KMS-11 (cell line): ENCODE data around the gene TSEN54.

Experiments used
- H2AFZ ChIP-seq: fragments of 200-600 bp; sonication (generic); 2 replicates; pipeline ENCODE4 v1.6.1; 2016; ENCODE audit warnings: antibody characterized with exemption, mixed run types, low read depth
- H3K27ac ChIP-seq: fragments of 200-600 bp; sonication (generic); 2 replicates; pipeline ENCODE4 v1.6.1; 2016; ENCODE audit warnings: mild to moderate bottlenecking, mixed run types
- H3K27me3 ChIP-seq: fragments of 200-600 bp; sonication (generic); 2 replicates; pipeline ENCODE4 v1.6.1; 2017; ENCODE audit warnings: mild to moderate bottlenecking, low read depth, mixed run types, moderate library complexity; ENCODE audit not compliant: insufficient read depth
- H3K36me3 ChIP-seq: fragments of 200-600 bp; sonication (generic); 2 replicates; pipeline ENCODE4 v1.6.1; 2017; ENCODE audit warnings: mild to moderate bottlenecking, mixed run types; ENCODE audit not compliant: insufficient read depth
- H3K4me1 ChIP-seq: fragments of 200-600 bp; sonication (generic); 2 replicates; pipeline ENCODE4 v1.6.1; 2016; ENCODE audit warnings: mild to moderate bottlenecking, low read depth, mixed run types; ENCODE audit not compliant: poor library complexity, severe bottlenecking
- H3K4me2 ChIP-seq: fragments of 200-600 bp; sonication (generic); 2 replicates; pipeline ENCODE4 v1.7.0; 2016; ENCODE audit warnings: mild to moderate bottlenecking, mixed run types
- H3K4me3 ChIP-seq: fragments of 200-600 bp; sonication (generic); IDR thresholded peaks from 2 replicates; pipeline ENCODE4 v1.6.1; 2017; ENCODE audit warnings: low read depth, low read length, mixed read lengths; ENCODE audit not compliant: insufficient read depth
- H3K79me2 ChIP-seq: fragments of 200-600 bp; sonication (generic); 2 replicates; pipeline ENCODE4 v1.6.1; 2016; ENCODE audit warnings: low read depth, mixed run types; ENCODE audit not compliant: insufficient read depth
- H3K9ac ChIP-seq: fragments of 200-600 bp; sonication (generic); 2 replicates; pipeline ENCODE4 v1.6.1; 2016; ENCODE audit warnings: mild to moderate bottlenecking, mixed run types
- H4K20me1 ChIP-seq: fragments of 200-600 bp; sonication (generic); 2 replicates; pipeline ENCODE4 v1.6.1; 2016; ENCODE audit warnings: mild to moderate bottlenecking, mixed run types; ENCODE audit not compliant: insufficient read depth
- CTCF ChIP-seq: fragments of 200-600 bp; sonication (generic); conservative IDR thresholded peaks from 2 replicates; pipeline ENCODE4 v1.6.1; 2017; ENCODE audit warnings: low read depth, mild to moderate bottlenecking, antibody characterized with exemption, low read length, moderate library complexity, mixed read lengths

TSEN54 gene

GRCh38 chr17:75513641-75514000 lies 2.7 kb upstream of the TSEN54 start:
- Histone ChIP-seq H3K4me1 (peaks cover 19% of the 10 kb centered on the region), H3K4me3 (no peak overlapping the region), H2AFZ (no peak overlapping the region), H4K20me1 (no peaks in the 10 kb centered on the region), H3K9ac (no peak overlapping the region), H3K79me2 (no peaks in the 10 kb centered on the region), H3K36me3 (no peaks in the 10 kb centered on the region), H3K4me2 (no peak overlapping the region), H3K27ac (no peak overlapping the region), H3K27me3 (no peaks in the 10 kb centered on the region)
- no peak for TF ChIP-seq CTCF

GRCh38 chr17:75514299-75514918 lies 1.9 kb upstream of the TSEN54 start:
- TF ChIP-seq CTCF: no peak
- Histone ChIP-seq H3K27me3 (no peaks in the 10 kb centered on the region), H3K4me3 (no peak overlapping the region), H3K4me2 (peak overlapping the region; percentile 99; the same call in 1 of the 2 replicates), H3K27ac (no peak overlapping the region), H4K20me1 (no peaks in the 10 kb centered on the region), H3K36me3 (no peaks in the 10 kb centered on the region), H3K79me2 (no peaks in the 10 kb centered on the region), H3K9ac (0 out of 2 replicates have a peak overlapping the region, but pooled peaks have one; percentile 22), H2AFZ (no peak overlapping the region), H3K4me1 (peaks cover 20% of the 10 kb centered on the region)

GRCh38 chr17:75514919-75515495 lies 1.3 kb upstream of the TSEN54 start:
- Histone ChIP-seq H3K4me3 (no peak overlapping the region), H3K79me2 (no peaks in the 10 kb centered on the region), H3K4me2 (peak overlapping the region; percentile 99), H2AFZ (peak overlapping the region; percentile 99), H4K20me1 (no peaks in the 10 kb centered on the region), H3K36me3 (no peaks in the 10 kb centered on the region), H3K27ac (no peak overlapping the region), H3K27me3 (no peaks in the 10 kb centered on the region), H3K4me1 (peaks cover 20% of the 10 kb centered on the region), H3K9ac (peak overlapping the region; percentile 22; the same call in 1 of the 2 replicates)
- TF ChIP-seq CTCF: no peak

GRCh38 chr17:75515496-75516254 lies 653 bp upstream of the TSEN54 start, which contains the start of gene CASKIN2:
Gene CASKIN2, minus strand, starts transcription at chr17:75515537. Its CDS starts 1,733 bp downstream, at chr17:75513804.
- TF ChIP-seq CTCF: peak; percentile 93

More at GRCh38 chr17:75515496-75516254, 653 bp upstream of the TSEN54 start, which contains the start of gene CASKIN2:
- H3K4me1 ChIP-seq: peaks cover 20% of the 10 kb centered on the region
- peak within 1 kb of the TSS; percentile 99 for H3K4me2 ChIP-seq
- H3K36me3 ChIP-seq: no peaks in the 10 kb centered on the region
- no peaks in the 10 kb centered on the region for H3K79me2 ChIP-seq
- peak within 1 kb of the TSS; percentile 22; the same call in 1 of the 2 replicates for H3K9ac ChIP-seq
- no peaks in the 10 kb centered on the region for H4K20me1 ChIP-seq
- no peak within 1 kb of the TSS for H3K4me3 ChIP-seq
- H2AFZ ChIP-seq: peak within 1 kb of the TSS; percentile 99
- no peaks in the 10 kb centered on the region for H3K27me3 ChIP-seq
- no peak within 1 kb of the TSS for H3K27ac ChIP-seq
